Measurements from ENCODE around the gene KCNN3.

DNA sequence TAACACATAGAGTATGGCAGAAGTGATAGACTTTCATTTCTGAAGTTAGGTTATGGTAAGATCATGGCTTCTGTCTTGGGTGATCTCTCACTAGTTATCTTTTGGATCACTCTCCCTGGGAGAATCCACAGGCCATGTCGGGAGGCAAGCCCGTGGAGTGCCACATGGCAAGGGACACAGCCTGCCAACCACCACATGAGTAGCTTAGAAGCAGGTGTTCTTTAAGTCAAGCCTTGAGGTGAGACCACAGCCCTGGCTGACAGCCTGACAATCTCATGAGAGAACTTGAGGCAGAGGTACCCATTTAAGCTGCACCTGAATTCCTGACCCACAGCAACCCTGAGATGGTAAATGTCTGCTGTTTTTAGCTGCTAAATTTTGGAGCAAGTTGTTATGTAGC lies 130.4 kb downstream of the KCNN3 start:
- no peak for TF ChIP-seq ZBTB1 (tag by site-specific recombination; IDR thresholded peaks at IDR 0.05)
- no peak for TF ChIP-seq ZBTB20 (tag by site-specific recombination; IDR thresholded peaks at IDR 0.05)
- TF ChIP-seq, protein P1, sequence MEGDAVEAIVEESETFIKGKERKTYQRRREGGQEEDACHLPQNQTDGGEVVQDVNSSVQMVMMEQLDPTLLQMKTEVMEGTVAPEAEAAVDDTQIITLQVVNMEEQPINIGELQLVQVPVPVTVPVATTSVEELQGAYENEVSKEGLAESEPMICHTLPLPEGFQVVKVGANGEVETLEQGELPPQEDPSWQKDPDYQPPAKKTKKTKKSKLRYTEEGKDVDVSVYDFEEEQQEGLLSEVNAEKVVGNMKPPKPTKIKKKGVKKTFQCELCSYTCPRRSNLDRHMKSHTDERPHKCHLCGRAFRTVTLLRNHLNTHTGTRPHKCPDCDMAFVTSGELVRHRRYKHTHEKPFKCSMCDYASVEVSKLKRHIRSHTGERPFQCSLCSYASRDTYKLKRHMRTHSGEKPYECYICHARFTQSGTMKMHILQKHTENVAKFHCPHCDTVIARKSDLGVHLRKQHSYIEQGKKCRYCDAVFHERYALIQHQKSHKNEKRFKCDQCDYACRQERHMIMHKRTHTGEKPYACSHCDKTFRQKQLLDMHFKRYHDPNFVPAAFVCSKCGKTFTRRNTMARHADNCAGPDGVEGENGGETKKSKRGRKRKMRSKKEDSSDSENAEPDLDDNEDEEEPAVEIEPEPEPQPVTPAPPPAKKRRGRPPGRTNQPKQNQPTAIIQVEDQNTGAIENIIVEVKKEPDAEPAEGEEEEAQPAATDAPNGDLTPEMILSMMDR (tag by site-specific recombination; IDR thresholded peaks at IDR 0.05) = no peak
- TF ChIP-seq, protein P2, sequence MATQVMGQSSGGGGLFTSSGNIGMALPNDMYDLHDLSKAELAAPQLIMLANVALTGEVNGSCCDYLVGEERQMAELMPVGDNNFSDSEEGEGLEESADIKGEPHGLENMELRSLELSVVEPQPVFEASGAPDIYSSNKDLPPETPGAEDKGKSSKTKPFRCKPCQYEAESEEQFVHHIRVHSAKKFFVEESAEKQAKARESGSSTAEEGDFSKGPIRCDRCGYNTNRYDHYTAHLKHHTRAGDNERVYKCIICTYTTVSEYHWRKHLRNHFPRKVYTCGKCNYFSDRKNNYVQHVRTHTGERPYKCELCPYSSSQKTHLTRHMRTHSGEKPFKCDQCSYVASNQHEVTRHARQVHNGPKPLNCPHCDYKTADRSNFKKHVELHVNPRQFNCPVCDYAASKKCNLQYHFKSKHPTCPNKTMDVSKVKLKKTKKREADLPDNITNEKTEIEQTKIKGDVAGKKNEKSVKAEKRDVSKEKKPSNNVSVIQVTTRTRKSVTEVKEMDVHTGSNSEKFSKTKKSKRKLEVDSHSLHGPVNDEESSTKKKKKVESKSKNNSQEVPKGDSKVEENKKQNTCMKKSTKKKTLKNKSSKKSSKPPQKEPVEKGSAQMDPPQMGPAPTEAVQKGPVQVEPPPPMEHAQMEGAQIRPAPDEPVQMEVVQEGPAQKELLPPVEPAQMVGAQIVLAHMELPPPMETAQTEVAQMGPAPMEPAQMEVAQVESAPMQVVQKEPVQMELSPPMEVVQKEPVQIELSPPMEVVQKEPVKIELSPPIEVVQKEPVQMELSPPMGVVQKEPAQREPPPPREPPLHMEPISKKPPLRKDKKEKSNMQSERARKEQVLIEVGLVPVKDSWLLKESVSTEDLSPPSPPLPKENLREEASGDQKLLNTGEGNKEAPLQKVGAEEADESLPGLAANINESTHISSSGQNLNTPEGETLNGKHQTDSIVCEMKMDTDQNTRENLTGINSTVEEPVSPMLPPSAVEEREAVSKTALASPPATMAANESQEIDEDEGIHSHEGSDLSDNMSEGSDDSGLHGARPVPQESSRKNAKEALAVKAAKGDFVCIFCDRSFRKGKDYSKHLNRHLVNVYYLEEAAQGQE (tag by site-specific recombination; IDR thresholded peaks at IDR 0.05) = no peak
- TF ChIP-seq, protein P3, sequence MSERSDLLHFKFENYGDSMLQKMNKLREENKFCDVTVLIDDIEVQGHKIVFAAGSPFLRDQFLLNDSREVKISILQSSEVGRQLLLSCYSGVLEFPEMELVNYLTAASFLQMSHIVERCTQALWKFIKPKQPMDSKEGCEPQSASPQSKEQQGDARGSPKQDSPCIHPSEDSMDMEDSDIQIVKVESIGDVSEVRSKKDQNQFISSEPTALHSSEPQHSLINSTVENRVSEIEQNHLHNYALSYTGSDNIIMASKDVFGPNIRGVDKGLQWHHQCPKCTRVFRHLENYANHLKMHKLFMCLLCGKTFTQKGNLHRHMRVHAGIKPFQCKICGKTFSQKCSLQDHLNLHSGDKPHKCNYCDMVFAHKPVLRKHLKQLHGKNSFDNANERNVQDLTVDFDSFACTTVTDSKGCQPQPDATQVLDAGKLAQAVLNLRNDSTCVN (tag by site-specific recombination; optimal IDR thresholded peaks at IDR 0.05) = no peak
- no peak for TF ChIP-seq ZNF335 (tag by site-specific recombination; conservative IDR thresholded peaks at IDR 0.05)
- no peak for TF ChIP-seq HOXD13 (CRISPR knock-in tag; IDR thresholded peaks at IDR 0.05; ENCODE audit: borderline replicate concordance)
- no peak for TF ChIP-seq SP7 (tag by site-specific recombination; IDR thresholded peaks at IDR 0.05)
- TF ChIP-seq ZNF239 (tag by site-specific recombination; IDR thresholded peaks at IDR 0.05) = no peak
